HG03520 (cell line): ENCODE data around the gene TIMP3.

Experiments used
- ATAC-seq: cut with Tn5 transposase; IDR thresholded peaks from one replicate; pipeline ENCODE4 v1.9.1; 2021; ENCODE audit warnings: mild to moderate bottlenecking, moderate library complexity; ENCODE audit not compliant: unreplicated experiment

Gene TIMP3

GRCh38 chr22:32877196-32877595 lies 75.7 kb downstream of the TIMP3 start:
- ATAC-seq, result no peak

DNA sequence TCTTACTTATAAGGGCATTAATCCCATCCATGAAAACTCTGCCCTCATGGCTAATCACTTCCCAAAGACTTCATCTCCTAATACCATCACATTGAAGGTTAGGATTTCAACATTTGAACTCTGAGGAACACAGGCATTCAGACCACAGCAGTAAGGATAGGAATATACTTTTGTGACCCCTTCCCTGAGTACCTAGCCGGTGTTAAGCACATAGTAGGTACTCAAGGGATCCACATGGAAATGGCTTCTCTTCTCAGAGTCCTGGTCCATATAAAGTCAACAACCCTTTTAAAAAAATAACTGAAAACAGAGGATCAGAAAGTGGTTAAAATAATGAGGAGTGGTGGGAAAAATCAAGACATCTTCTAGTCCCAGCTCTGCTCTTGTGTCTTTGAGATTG lies 78.0 kb downstream of the TIMP3 start:
- ATAC-seq, result no peak

GRCh38 chr22:32880061-32880460 lies 78.6 kb downstream of the TIMP3 start:
- ATAC-seq, result no peak

GRCh38 chr22:32880505-32880892 lies 79.0 kb downstream of the TIMP3 start:
- ATAC-seq, result no peak

- ATAC-seq, result no peak
These were observed 79.5 kb downstream of the TIMP3 start for GRCh38 chr22:32880893-32881596.

- ATAC-seq, result no peak
These were observed 80.9 kb downstream of the TIMP3 start for GRCh38 chr22:32882360-32882755.

DNA sequence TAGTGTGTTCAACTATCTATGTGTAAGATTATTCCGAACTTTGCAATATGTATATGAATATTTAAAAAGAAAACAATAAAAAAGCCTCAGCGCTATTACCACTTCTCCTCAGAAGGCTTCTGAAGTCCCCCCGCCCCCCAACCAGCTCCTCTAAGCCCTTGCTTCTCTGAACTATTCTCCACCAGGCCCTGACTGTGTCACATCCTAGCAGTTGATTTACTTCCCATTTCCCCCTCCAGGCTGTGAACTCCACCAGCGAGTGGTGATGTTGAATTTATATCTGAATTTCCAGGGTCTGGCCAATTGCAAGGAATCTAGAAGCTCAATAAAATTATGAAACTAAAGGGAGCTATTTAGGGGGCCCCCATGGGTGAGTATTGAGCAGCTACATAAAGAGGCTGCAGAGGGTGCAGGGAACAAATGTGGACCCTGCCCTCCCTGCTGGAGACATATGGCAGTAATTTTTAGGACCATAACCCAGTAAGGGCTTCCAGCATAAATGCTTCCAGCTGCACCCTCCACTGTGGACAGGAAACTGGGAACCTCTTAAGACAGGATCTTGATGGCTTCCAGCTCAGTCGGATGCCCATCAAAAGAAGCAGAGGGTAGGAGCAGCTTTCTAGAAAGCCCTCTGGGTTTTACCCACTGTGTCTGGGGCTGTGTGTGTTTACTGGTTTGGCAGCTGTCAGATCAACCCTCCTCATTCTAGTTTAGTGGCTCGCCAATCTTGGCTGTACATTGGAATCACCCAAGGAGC lies 81.4 kb downstream of the TIMP3 start:
- ATAC-seq, result no peak

GRCh38 chr22:32887324-32887980 lies 85.9 kb downstream of the TIMP3 start:
- ATAC-seq, result no peak

DNA sequence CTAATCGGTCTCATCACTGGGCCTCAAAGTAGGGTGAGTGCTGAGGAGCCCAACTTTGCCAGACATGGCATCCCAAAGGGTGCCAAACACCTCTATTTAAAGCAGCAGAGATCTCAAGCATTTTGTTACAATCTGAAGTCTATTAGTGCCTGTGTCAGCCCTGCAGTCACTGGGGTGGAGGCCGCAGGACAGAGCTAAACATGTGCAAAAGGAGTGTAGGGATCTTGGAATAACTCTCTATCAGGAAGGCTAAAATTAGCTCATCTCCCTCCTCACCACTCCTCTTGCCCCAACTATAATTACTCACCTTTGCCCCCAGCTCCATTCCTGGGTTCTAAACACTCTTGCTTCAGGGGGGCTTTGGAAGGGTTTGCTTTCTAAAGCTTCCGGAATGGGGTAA lies 87.5 kb downstream of the TIMP3 start:
- ATAC-seq, result no peak

DNA sequence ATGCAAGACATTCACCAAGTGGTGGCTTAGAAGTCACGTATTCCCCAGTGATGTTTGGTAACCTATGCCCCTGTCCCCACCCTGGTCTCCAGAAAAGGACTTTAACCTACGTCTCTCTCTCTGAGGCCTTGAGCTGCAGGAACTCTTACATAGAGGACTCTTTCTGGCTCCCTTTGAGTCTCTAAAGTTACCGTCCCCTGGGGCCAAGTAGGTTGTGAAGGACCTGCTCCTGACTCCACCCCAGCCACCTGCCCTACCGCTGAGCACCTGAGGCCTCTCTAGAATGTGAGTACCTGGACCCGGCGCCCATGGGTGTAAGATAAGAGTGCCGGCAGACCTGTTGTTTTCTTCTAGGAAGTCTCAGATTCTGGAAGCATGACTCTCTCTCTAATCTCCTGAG lies 95.4 kb downstream of the TIMP3 start:
- ATAC-seq, result no peak

DNA sequence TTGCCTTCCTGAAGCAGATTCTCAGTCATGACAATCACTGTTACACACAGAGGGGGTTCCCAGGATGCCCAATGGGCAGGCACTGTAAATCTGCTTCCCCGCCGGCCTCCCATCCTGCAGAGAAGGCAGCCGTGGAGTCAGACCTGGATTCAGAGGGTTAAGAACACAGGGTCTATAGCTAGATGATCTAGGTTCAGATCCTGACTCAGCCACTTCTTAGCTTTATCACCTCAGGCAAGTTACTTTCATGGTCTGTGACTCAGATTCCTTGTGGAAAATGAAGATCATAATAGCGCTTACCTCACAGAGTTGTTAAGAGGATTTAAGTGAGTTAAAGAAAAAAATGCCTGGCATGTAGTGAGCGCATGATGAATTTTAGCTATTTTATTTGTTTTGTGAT lies 95.9 kb downstream of the TIMP3 start:
- ATAC-seq, result no peak

DNA sequence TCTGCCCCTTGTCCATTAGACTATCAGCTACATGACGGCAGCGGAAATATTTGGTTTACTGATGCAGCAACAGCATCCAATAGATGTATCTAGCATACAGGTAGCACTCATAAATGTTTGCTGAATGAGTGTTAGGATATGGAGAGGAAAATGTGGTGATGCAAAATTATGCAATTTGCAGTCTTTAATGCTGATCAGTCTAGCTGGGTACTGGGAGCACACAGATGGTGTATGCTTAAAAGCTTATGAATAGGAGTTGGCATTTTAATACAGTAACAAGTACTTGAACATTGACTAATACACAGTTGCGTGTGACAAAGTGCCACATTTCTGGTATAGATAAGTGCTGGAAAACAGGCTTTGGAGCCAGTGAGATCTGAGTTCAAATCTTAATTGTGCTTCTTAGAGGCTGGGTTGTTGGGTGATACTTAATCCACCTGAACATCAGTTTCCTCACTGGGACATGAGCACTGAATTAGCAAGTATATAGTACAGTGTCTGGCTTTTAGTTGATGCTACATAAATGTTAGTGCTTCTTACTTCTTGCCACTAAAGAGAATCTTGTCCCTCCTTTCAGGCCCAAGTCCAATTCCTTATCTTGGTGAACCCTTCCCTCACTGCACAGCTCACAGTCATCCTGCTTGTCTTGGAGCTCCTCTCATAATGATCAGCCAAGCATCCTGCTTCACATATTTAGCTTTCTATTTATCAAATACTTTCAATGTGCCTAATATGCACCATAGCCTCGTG lies 99.6 kb downstream of the TIMP3 start:
- no peak for ATAC-seq

DNA sequence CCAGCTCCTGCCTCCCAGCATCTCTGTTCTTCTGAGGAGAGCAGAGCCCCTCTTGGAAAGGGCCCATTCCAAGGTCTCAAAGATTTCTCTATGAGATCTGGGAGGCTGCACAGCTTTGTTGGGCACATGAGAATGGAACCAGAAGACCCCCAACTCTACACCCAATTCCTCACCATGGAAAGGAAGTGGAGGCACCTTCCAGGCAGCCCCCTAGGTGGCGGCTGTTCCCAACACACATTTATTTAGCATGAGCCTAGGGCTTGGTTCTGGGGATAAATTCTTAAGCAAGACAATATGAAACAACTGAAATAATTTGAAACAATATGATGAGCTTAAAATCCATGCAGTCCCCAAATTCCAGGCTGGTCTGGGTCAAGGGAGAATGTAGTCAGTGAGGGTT lies 100.4 kb downstream of the TIMP3 start:
- no peak for ATAC-seq

DNA sequence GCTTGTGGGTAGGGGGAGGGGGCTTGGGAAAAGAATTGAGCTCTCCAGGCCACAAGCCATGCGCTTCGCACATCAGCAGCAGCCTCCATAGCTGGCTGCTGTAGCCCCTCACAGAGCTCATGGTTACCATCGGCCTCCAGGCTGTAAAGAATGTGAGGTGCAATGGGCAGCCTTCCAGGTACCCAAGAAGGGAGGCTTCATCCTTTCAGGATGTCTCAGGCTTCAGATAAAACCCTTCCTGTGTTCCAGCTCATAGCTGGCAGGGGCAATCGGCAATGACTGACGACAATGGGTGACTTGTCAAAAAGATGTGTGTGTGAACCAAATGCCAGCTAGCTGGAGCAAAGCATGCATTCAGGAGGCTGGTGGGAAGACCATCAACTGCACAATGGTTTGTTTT lies 102.0 kb downstream of the TIMP3 start:
- ATAC-seq, result no peak

DNA sequence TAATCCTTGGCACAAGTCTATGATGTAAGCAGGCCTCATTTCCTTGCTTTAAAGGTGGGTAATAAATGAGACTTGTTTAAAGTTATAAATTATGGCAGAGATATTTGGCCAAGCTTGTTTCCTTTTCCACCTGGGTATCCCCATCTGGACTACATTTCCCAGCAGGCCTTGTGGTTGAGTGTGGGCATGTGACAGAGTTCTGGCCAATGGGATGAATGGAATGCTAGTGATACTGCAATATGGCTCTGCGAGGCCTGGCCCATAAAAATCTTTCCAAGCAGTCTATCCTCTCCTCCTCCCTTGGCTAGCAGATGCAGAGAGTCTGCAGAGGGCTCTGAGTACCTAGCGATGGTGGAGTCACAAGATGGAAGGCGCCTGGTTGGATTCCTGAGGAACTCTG lies 102.5 kb downstream of the TIMP3 start:
- no peak for ATAC-seq

DNA sequence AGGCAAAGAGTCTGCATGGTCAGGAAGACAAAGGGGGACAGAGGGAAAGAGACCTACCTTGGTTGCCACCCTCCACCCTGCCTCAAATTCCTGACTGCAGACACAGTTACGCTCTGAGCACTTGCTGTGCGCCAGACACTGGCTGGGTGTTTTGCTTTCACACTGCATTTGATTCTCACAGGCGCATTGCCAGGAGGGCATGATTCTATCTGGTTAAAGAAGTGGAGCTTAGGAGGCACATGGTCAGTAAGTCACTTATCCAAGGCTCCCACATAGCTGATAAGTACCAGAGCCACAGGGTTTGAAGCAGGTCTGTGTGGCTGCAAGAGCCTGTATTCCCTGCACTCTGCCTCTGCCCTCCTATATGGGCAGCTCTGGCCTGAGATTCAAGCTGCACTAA lies 103.9 kb downstream of the TIMP3 start:
- ATAC-seq, result no peak

DNA sequence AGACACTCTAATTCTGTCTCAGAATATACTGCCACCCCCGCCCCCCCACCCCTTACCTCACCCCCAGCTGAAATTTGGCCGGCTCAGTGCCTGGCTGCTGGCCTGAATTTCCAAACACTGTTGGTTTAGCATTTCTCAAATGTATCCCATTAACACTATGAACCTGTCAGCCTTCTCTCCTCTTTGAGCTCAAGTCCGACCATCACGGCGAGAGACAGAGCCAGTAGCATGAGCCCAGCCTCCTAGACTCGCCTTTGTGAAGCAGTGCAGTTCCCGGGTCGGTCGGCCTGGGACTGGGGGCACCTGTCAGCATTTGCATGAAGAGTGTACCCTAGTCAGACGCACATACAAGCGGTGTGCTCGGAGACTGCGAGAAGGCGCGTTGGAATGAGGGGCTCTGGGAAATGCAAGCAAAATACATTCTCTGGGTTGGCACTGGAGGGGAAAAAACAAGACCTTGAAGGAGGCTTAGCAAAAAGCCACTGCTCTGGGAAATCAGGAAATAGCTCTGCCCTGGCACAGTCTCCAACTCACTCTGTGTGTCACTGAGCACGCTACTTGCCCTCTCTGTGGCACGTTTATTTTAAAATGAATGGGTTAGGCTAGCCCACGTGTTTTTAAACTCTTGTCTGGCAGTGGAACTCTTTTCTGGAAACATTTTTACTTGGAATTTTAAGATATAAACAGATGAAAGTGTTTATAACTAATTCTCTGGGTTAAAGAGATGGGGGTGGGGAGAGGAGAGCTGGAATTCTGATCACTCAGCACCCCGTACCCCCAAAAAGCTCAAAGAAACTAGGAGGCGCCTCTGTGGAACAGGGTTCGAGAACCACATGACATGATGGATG lies 108.3 kb downstream of the TIMP3 start:
- ATAC-seq, result no peak

DNA sequence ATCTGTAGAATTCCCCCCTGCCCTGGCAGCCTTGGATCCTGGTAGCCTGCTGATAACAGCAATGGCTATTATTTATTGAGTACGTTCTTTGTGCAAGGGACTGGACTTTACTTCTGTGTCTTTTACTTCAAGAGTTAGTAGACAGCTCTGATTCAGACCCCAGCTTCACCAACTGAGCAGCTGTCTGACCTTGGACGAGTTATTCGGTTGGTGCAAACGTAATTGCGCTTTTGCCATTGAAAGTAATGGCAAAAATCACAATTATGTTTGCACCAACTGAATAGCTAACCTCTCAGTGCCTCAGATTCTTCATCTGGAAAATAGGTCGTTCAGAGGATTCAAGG lies 108.9 kb downstream of the TIMP3 start:
- no peak for ATAC-seq

GRCh38 chr22:32911503-32911902 lies 110.0 kb downstream of the TIMP3 start:
- no peak for ATAC-seq
